ENCODE measurements around the gene STXBP5.

DNA sequence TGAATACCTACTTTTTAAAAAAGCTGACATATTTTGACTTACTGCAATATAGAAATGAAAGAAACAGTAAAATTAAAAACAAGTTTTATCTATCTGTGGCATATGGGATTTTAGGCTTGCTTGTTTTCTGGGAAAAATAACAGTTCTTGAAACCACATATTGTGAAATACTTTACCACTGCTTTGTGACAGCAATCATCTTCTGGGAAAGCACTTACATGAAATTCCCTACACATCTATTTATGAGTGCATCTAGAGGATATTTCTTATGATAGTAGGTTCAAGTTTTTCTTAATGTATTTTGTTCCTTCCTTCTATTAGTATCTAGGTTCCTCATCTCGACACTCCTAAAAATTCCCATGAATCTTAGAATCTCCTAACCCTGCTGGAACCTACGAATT, 75.2 kb downstream of the STXBP5 start:
- TF ChIP-seq, protein P1, sequence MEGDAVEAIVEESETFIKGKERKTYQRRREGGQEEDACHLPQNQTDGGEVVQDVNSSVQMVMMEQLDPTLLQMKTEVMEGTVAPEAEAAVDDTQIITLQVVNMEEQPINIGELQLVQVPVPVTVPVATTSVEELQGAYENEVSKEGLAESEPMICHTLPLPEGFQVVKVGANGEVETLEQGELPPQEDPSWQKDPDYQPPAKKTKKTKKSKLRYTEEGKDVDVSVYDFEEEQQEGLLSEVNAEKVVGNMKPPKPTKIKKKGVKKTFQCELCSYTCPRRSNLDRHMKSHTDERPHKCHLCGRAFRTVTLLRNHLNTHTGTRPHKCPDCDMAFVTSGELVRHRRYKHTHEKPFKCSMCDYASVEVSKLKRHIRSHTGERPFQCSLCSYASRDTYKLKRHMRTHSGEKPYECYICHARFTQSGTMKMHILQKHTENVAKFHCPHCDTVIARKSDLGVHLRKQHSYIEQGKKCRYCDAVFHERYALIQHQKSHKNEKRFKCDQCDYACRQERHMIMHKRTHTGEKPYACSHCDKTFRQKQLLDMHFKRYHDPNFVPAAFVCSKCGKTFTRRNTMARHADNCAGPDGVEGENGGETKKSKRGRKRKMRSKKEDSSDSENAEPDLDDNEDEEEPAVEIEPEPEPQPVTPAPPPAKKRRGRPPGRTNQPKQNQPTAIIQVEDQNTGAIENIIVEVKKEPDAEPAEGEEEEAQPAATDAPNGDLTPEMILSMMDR (IDR thresholded peaks at IDR 0.05), result no peak
- no peak for TF ChIP-seq EZH2 (IDR thresholded peaks at IDR 0.05; ENCODE audit: borderline replicate concordance, insufficient read depth, low read depth, low read length, poor library complexity, severe bottlenecking)
